Loucy (cell line): ENCODE results near the gene IFNL1.
"Not testable (repeated sequence)": the region's sequence is repeated elsewhere in the genome, so short reads cannot be mapped to it uniquely, and the experiment has no call there.

Experiments used
- CTCF ChIP-seq: fragments of 200-600 bp; sonication (generic); conservative IDR thresholded peaks from 2 replicates; pipeline ENCODE4 v1.5.1; 2014; ENCODE audit warnings: mild to moderate bottlenecking, antibody characterized with exemption, low read length
- EZH2phosphoT487 ChIP-seq: fragments of 200-600 bp; IDR thresholded peaks from 2 replicates; pipeline ENCODE4 v1.6.1; 2018; ENCODE audit warnings: antibody characterized with exemption, mild to moderate bottlenecking, moderate library complexity, borderline replicate concordance

- TF ChIP-seq CTCF, EZH2phosphoT487: not testable (repeated sequence)
Measured at GRCh38 chr19:39273859-39274258, 22.3 kb upstream of the IFNL1 start.
